Measurements from ENCODE around the gene NUDT16L1.

- TF ChIP-seq CTCF (optimal IDR thresholded peaks at IDR 0.05 in 1 of 3, IDR thresholded peaks at IDR 0.05 in 1 of 3, conservative IDR thresholded peaks at IDR 0.05 in 1 of 3; ENCODE audit: extremely low read depth in 1 of 3, insufficient read depth in 2 of 3, low read length in 3 of 3) (no peak), EZH2 (IDR thresholded peaks at IDR 0.05; ENCODE audit: low read length) (no peak)
Observed at GRCh38 chr16:4679156-4679849, 14.1 kb upstream of the NUDT16L1 start.
